ENCODE measurements around the gene AMPH.

DNA sequence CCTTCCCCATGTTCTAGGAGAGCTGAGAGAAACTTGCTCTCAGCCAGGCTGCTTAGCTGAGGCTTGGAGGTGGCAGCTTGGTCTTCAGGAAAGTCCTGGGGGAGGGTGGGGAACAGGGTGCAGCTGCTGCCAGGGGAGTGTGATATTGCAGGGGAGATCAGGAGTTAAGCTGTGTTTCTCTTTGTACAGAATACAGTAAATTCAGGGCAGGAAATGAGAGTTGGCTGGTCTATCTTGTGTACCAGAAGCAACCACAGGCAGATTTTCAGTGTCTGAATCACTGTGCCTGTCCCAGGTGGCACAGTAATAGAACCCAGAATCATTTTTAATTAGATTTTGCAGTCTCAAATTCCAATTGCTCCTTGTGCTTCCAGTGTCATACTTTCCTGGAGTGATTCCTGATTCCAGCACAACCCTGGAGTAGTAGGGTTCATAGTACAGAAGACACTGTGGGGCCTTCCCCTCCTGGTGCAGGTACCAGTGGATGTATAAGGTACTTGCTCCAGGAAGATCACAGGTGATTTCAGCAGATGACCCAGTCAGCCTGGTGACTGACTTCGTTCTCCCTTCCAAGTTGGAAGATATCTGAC lies 263.8 kb downstream of the AMPH start:
- TF ChIP-seq, protein P1, sequence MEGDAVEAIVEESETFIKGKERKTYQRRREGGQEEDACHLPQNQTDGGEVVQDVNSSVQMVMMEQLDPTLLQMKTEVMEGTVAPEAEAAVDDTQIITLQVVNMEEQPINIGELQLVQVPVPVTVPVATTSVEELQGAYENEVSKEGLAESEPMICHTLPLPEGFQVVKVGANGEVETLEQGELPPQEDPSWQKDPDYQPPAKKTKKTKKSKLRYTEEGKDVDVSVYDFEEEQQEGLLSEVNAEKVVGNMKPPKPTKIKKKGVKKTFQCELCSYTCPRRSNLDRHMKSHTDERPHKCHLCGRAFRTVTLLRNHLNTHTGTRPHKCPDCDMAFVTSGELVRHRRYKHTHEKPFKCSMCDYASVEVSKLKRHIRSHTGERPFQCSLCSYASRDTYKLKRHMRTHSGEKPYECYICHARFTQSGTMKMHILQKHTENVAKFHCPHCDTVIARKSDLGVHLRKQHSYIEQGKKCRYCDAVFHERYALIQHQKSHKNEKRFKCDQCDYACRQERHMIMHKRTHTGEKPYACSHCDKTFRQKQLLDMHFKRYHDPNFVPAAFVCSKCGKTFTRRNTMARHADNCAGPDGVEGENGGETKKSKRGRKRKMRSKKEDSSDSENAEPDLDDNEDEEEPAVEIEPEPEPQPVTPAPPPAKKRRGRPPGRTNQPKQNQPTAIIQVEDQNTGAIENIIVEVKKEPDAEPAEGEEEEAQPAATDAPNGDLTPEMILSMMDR (IDR thresholded peaks at IDR 0.05): no peak
- TF ChIP-seq POLR2A (IDR thresholded peaks at IDR 0.05): no peak

Measured in thyroid gland (tissue), 4 donors.